ENCODE measurements around the gene MCU.

DNA sequence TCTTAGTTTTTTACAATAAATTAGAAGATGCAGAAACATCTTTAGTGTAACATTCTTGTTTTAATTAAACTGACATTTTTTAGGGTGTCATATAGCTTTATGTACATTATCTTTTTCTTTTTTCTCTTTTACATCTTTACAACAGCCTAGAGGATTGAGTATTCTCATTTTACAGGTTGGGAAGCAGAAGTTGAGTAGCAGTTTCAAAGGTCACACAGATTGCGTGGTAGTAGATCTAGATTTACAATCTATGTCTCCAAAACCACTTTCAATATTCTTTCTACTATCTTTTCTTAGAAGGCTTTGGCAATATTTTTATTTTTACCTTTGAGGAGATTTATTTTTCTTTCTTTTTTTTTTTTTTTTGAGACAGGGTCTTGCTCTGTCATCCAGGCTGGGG is 18.7 kb upstream of the MCU start:
- TF ChIP-seq POLR2A (IDR thresholded peaks at IDR 0.05; ENCODE audit: low read length) (no peak), GATA1 (IDR thresholded peaks at IDR 0.05; ENCODE audit: low read depth, low read length) (no peak)
